ENCODE measurements around the gene FAM76B.
"Not testable (repeated sequence)": the region's sequence is repeated elsewhere in the genome, so short reads cannot be mapped to it uniquely, and the experiment has no call there.

FAM76B gene

DNA sequence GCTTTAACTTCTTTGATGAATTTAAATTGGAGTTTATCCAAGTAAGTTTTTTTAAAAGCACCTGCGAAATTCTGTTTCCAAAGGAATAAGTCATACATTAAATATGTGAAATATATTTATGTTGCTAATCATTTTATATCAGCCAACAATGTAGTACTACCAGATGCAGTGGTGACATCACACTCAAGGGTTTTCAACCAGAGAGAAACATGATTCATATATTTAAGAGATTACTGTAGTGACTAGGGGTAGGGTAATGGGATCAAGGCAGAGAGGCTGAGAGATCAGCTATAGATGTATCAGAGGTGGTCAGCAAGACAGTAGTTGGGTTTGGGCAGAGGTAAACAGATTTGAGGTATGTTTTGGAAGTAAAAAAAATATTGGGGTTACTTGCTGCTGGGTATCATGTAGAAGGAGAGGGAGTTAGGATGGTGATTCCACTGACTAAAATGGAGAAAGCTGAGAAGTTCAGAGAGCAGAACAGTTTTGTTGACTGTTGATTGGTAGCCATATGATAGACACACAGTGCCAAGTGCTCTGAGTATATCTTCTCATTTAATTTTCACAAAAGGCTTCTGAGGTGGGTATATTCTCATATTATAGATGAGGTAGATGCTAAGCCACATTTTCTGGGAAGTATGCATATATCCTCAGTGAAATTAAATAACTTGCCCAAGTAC, 40.1 kb upstream of the FAM76B start:
- TF ChIP-seq, protein P1, sequence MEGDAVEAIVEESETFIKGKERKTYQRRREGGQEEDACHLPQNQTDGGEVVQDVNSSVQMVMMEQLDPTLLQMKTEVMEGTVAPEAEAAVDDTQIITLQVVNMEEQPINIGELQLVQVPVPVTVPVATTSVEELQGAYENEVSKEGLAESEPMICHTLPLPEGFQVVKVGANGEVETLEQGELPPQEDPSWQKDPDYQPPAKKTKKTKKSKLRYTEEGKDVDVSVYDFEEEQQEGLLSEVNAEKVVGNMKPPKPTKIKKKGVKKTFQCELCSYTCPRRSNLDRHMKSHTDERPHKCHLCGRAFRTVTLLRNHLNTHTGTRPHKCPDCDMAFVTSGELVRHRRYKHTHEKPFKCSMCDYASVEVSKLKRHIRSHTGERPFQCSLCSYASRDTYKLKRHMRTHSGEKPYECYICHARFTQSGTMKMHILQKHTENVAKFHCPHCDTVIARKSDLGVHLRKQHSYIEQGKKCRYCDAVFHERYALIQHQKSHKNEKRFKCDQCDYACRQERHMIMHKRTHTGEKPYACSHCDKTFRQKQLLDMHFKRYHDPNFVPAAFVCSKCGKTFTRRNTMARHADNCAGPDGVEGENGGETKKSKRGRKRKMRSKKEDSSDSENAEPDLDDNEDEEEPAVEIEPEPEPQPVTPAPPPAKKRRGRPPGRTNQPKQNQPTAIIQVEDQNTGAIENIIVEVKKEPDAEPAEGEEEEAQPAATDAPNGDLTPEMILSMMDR (IDR thresholded peaks at IDR 0.05; ENCODE audit: low read depth, low read length) = no peak
- no peak for DNase-seq (ENCODE audit: extremely low read depth, low read depth)

DNA sequence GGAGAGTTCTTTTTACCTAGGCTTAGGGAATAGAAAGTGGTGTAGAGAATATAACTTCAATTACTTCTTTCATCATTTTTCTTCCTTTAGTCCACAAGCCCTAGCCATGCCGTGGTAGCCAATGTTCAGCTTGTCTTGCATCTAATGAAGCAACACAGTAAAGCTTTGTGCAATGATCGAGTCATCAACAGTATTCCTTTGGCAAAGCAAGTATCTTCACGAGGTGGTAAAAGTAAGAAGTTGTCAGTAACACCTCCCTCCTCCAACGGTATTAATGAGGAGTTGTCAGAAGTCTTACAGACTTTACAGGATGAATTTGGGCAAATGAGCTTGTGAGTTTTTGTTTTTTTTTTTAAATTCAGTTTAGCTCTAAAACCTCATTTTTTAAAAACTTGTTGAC, 38.1 kb upstream of the FAM76B start:
- no peak for DNase-seq (ENCODE audit: extremely low read depth, low read depth)

DNA sequence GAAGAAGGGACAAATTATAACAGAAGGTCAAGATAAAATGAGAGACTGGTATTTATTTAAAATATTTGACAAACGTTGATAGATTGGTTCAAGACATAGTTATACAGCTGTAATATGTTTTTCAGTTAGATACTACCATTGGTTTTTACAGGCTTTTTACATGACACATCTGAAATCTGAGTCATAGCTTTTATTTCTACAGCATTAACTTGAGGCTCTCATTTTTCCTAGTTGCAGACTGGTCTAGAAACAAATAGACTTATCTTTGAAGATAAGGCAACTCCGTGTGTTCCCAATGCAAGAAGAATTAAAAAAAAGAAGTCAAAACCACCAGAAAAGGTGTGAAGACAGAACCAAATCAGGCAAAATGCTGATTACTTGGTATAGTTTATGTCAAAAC, 32.1 kb upstream of the FAM76B start:
- DNase-seq (ENCODE audit: extremely low read depth, low read depth) = no peak
- TF ChIP-seq, protein P1 (IDR thresholded peaks at IDR 0.05; ENCODE audit: low read depth, low read length) = no peak

More for the DNA sequence above, 38.1 kb upstream of the FAM76B start:
- TF ChIP-seq, protein P1 (IDR thresholded peaks at IDR 0.05; ENCODE audit: low read depth, low read length) = no peak

DNA sequence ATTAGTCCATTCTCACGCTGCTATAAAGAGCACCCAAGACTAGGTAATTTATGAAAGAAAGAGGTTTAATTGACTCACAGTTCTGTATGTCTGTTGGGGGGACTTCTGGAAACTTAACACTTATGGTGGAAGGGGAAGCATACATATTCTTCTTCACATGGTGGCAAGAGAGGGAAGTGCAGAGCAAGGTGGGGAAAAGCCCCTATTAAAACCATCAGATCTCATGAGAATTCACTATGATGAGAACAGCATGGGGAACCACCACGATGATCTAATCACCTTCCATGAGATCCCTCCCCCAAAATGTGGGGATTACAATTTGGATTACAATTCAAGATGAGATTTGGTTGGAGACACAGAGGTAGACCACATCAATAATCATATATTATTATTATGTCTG, 26.5 kb upstream of the FAM76B start:
- TF ChIP-seq, protein P1 (IDR thresholded peaks at IDR 0.05; ENCODE audit: low read depth, low read length) = no peak
- no peak for DNase-seq (ENCODE audit: extremely low read depth, low read depth)

DNA sequence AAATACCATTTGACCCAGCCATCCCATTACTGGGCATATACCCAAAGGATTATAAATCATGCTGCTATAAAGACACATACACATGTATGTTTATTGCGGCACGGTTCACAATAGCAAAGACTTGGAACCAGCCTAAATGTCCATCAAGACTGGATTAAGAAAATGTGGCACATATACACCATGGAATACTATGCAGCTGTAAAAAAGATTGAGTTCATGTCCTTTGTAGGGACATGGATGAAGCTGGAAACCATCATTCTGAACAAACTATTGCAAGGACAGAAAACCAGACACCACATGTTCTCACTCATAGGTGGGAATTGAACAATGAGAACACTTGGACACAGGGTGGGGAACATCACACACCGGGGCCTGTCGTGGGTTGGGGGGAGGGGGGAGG, 21.5 kb upstream of the FAM76B start:
- DNase-seq (ENCODE audit: extremely low read depth, low read depth) = not testable (repeated sequence)

DNA sequence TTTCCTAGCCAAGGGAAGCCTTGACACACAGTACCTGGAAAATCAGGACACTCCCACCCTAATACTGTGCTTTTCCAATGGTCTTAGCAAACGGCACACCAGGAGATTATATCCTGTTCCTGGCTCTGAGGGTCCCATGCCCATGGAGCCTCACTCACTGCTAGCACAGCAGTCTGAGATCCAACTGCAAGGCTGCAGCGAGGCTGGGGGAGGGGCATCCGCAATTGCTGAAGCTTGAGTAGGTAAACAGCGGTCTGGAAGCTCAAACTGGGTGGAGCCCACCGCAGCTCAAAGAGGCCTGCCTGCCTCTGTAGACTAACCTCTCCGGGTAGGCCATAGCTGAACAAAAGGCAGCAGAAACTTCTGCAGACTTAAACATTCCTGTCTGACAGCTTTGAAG, 16.9 kb upstream of the FAM76B start:
- DNase-seq (ENCODE audit: extremely low read depth, low read depth) = not testable (repeated sequence)

DNA sequence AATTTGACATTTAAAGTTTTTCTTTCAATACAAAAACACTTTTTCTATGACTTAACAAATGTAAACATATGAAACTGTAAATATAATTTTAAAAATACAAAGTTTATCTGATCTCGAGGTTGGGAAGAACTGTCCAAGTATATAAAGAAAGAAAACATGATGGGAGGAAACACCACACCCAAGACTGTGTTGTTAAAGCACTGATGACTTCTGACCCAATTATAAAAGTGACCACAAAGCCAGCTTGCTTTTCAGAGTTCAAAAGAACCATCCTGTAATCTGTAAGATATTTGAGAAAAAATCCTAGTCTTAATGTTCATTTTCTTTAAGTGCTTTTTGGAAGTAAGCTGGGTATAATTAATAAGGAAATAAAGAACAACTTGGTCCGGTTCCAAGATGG, 16.3 kb upstream of the FAM76B start:
- DNase-seq (ENCODE audit: extremely low read depth, low read depth) = no peak
- TF ChIP-seq, protein P1 (IDR thresholded peaks at IDR 0.05; ENCODE audit: low read depth, low read length) = no peak

DNA sequence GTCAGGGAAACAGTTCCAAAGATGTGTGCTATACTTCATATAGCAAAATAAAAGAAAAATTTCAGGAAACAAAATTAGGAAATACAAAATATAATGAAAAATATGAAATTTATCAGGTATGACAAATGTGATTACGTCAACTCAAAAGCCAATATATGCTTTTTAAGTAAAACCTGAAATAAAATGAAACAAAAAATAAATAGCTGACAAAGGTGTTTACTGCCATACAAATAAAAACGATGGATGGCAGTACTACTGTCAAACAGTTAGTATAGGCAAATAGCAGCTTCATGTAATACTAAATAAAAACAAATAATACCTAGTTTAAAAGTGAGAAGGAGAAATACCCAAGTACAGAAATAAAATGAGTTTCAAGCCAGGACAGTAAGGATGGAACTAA, 14.4 kb upstream of the FAM76B start:
- no peak for DNase-seq (ENCODE audit: extremely low read depth, low read depth)
- TF ChIP-seq, protein P1 (IDR thresholded peaks at IDR 0.05; ENCODE audit: low read depth, low read length) = no peak
